Measurements from ENCODE around the gene ZC3H18. TPM values are rescaled to one million over a fixed set of nuclear protein-coding genes. Genes with fewer than 3 reads are reported as not detected.
A peak's percentile ranks its signal among the peaks of the same experiment; 100 is the strongest.
"Not testable (repeated sequence)": the region's sequence is repeated elsewhere in the genome, so short reads cannot be mapped to it uniquely, and the experiment has no call there.

The ZC3H18 gene
- total RNA-seq, 1 experiment from 2014 or later, result 48.9 TPM

DNA sequence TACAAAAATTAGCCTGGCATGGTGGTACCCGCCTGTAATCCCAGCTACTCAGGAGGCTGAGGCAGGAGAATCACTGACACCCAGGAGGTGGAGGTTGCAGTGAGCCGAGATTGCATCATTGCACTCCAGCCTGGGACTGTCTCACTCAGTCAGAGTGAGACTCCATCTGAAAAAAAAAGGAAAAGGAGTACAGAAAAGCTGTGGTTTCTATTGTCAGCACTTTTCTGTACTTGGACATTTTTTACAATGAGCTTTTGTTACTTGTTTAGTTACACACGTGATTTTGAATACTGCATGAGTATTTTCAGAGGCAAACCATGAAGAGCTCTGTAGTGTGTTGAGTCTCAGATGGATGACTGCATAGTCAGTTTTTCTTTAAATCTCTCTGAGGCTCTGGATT lies 26.3 kb downstream of the ZC3H18 start:
- in situ Hi-C loops (cut with HindIII; ENCODE audit: low sequenced_read_pairs), result no loop called here
- no peak for DNase-seq (ENCODE audit: low spot score)

DNA sequence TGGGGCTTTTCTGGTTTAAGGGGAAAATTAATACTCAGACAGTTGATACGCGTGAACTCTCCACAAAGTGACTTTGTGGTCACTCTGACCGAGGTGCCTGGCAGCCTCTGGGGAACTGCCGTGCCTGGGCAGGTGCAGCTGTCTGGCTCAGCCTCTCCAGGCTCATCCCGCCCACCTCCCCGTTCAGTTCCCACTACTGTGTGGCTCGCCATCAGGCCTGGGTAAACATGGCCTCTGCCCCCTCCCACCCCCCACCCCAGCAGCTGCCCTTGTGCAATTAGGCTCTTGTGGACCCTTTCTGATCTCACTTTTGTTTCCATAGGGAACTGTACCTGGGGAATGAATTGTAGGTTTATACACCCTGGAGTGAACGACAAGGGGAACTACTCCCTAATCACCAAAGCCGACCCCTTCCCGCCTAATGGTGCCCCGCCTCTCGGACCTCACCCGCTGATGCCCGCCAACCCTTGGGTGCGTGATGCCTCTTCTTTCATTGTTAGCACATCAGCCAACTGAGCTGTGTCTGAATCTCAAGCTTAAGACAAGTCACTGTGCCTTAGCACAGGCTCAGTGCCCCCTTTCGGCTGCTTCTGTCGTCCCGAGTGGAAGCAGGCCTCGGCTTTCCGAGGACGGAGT lies 27.8 kb downstream of the ZC3H18 start:
- DNase-seq (ENCODE audit: low spot score), result no peak
- in situ Hi-C loops (cut with HindIII; ENCODE audit: low sequenced_read_pairs), result no loop called here

DNA sequence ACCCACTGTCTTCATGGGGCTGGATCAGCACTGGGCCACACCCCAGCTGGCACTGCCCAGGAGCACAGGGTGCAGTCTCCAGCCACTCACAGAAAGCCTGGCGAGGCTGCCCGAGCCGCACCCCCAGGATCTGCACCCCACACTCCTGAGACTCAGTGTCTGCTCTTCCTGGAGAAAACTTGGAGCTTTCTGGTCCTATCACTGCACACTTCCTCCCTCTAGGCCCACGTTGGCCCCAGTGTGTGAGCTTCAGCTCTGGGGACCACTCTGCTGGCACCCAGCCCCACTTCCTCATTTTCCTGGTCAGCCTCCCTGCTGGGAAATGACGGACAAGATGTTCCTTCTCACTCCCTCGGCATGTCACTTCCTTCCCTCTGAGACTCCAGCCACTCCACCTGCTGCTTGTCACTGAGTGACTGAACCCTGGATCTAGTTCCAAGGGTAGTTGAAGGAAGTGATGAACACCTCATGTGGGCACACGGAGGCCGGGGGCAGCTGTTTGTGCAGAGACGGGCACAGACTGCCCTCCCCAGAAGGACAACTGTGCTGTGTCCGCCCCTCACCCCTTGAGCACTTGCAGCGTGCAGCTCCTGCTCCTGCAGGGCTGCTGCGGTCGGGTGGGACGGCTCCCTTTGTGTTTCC lies 29.0 kb downstream of the ZC3H18 start:
- no peak for DNase-seq (ENCODE audit: low spot score)
- in situ Hi-C loops (cut with HindIII; ENCODE audit: low sequenced_read_pairs), result no loop called here

DNA sequence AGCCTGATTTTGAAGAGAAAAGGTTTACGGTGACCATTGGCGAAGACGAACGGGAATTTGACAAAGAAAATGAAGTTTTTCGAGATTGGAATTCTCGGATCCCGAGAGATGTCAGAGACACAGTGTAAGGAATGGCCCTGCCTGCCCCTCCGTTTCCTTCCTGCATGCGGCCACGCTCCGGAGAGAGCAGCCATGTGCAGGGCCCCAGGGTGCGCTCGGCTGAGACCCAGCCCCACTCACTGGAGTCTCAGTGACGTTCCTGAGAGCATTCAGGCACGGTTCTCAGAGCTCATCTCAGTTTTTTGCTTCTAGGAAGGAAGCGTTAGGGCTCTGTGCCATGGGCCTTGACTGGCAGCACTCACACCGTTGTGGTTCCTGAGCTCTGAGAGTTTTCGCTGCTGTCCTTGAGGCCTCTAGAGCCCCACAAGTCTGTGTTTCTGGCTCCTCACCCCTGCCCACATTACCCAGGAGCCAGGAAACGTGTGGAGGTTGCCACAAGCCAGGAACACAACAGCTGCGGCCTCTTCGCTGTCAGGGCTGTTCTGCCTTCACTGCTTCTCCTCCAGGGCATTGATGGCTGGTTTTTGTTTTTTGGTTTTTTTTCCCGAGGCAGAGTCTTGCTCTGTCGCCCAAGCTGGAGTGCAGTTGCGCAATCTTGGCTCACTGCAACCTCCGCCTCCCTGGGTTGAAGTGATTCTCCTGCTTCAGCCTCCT lies 29.8 kb downstream of the ZC3H18 start:
- in situ Hi-C loops (cut with HindIII; ENCODE audit: low sequenced_read_pairs), result no loop called here
- DNase-seq (ENCODE audit: low spot score), result no peak

GRCh38 chr16:88600539-88600896 lies 30.3 kb downstream of the ZC3H18 start:
- no peak for DNase-seq (ENCODE audit: low spot score)
- in situ Hi-C loops (cut with HindIII; ENCODE audit: low sequenced_read_pairs), result no loop called here

- DNase-seq (ENCODE audit: low spot score), result no peak
- in situ Hi-C loops (cut with HindIII; ENCODE audit: low sequenced_read_pairs), result no loop called here
Observed at GRCh38 chr16:88601313-88602036, 31.3 kb downstream of the ZC3H18 start.

DNA sequence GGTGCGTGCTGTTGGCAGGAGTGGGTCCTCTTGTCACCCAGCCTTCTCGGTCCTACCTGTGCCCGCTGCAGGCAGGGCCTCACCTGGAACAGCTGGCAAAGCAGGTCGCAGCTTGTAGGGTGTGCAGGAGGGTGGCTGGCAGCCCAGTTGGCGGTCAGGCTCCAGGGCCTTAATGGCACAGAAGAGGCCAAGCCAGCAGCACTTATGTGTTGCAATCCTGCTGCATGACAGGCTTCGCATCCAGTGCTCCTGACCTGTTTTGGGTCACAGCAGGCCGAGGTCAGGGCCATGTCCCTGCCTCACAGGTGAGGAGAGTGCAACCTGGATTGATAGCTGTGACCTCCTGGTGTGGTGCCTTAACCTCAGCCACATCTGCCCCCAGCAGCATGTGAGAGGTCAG lies 31.9 kb downstream of the ZC3H18 start:
- in situ Hi-C loops (cut with HindIII; ENCODE audit: low sequenced_read_pairs), result no loop called here
- DNase-seq (ENCODE audit: low spot score), result no peak

DNA sequence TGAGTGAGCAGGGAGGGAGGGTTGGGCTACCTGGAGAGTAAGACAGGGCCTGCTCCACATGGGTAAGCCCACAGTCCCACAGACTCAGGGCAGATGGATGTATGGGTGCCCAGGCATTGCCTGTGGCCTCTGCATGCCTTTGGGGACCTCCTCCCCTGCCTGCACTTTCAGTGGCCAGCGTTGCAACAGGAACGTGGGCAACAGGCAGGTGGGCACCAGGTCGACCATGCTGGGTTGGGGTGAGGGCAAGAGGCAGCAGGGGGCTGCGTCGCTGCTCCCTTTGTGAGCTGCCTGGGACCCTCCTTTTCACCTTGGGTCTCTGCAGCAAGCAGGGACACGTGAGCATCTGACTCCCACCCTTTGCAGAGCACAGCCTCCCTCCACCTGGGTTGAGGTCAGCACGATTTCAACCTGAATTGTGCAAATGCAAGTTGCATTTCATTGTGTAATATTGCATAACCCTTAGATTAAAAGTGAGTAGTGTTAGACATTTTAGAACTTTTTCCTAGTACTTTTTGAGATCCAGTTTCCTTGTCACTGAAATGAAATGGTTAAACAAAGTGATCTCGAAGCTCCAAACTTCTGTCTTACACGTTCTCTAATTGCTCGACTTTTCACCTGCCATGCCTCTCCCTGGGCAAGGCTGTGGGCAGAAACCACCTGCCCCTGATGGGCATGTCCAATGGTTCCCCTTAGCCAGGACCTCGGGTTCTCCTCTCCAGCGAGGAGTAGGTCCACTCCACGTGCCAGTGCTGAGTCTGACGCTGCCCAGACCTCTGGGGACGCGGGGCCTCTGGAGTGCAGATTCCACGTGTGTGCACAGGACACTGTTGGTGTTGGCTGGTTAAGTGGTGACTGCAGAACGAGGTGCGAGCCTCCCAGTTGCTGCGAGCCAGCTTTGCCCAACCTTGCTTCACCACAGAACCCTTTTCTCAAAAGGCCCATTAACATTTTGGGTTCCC lies 35.3 kb downstream of the ZC3H18 start:
- in situ Hi-C loops (cut with HindIII; ENCODE audit: low sequenced_read_pairs), result no loop called here
- no peak for DNase-seq (ENCODE audit: low spot score)

- in situ Hi-C loops (cut with HindIII; ENCODE audit: low sequenced_read_pairs), result no loop called here
- peak; percentile 94 for DNase-seq (ENCODE audit: low spot score)
Observed at GRCh38 chr16:88606148-88606757, 36.0 kb downstream of the ZC3H18 start.

DNA sequence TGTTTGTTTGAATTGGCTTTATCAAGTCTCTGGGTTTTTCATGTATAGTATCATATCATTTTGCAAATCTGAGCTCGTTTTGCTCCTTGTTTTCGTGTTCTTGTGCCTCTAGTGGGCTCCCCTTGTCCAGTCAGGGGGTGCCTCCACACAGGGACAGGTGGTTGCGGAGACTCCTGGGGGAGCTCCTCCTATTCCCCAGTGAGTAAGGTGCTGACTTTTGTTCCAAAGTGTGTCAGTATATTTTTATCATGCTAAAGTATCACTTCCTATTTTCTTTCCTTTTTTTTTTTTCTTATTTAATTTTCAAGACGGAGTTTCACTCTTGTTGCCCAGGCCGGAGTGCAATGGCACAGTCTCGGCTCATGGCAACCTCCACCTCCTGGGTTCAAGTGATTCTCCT lies 37.9 kb downstream of the ZC3H18 start:
- DNase-seq (ENCODE audit: low spot score), result no peak
- in situ Hi-C loops (cut with HindIII; ENCODE audit: low sequenced_read_pairs), result no loop called here

- DNase-seq (ENCODE audit: low spot score); in situ Hi-C loops (cut with HindIII; ENCODE audit: low sequenced_read_pairs): not testable (repeated sequence)
Observed at GRCh38 chr16:88609426-88609825, 39.2 kb downstream of the ZC3H18 start.

GRCh38 chr16:88610080-88610479 lies 39.9 kb downstream of the ZC3H18 start:
- in situ Hi-C loops (cut with HindIII; ENCODE audit: low sequenced_read_pairs), result no loop called here
- no peak for DNase-seq (ENCODE audit: low spot score)

DNA sequence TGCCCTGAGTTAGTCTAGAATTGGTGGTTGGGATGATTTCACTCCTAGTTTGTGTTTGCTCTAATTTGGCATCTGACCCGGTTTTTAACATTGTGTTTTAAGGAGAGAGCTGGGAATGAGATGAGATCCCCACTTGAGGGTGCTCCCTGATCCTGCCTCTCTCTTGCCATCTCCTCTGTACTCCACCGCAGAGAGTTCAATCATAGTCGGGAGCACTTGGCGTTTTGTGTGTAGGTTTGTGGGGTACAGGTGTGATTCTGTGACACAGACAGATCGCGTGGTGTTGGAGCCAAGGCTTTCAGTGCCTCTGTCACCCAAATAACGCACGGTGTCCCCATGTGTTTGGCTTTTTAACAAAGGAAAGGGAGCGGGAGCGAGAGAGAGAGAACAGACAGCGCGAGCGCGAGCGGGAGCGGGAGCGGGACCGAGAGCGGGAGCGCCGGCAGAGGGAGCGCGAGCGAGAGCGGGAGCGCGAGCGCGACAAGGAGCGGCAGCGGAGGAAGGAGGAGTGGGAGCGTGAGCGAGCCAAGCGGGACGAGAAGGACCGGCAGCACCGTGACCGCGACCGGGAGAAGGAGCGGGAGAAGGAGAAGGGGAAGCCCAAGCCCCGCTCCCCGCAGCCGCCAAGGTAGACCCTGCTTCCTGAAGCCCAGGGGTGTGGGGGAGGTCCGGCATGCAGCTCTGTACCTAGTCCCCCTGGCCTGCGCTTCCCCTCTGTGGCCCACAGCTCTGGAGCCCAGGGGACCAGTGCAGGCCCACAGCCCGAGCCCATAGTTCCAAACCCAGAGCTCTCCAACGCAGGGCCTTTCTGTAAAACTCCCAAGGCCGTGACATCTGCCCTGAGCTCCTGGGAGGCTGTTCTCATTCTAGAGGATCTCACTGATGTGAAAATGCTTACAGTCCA lies 41.0 kb downstream of the ZC3H18 start:
- in situ Hi-C loops (cut with HindIII; ENCODE audit: low sequenced_read_pairs), result no loop called here
- DNase-seq (ENCODE audit: low spot score), result peak; percentile 59

GRCh38 chr16:88613293-88613692 lies 43.1 kb downstream of the ZC3H18 start:
- no peak for DNase-seq (ENCODE audit: low spot score)
- in situ Hi-C loops (cut with HindIII; ENCODE audit: low sequenced_read_pairs), result no loop called here

- in situ Hi-C loops (cut with HindIII; ENCODE audit: low sequenced_read_pairs), result no loop called here
- no peak for DNase-seq (ENCODE audit: low spot score)
Observed at GRCh38 chr16:88613911-88614817, 44.0 kb downstream of the ZC3H18 start.

DNA sequence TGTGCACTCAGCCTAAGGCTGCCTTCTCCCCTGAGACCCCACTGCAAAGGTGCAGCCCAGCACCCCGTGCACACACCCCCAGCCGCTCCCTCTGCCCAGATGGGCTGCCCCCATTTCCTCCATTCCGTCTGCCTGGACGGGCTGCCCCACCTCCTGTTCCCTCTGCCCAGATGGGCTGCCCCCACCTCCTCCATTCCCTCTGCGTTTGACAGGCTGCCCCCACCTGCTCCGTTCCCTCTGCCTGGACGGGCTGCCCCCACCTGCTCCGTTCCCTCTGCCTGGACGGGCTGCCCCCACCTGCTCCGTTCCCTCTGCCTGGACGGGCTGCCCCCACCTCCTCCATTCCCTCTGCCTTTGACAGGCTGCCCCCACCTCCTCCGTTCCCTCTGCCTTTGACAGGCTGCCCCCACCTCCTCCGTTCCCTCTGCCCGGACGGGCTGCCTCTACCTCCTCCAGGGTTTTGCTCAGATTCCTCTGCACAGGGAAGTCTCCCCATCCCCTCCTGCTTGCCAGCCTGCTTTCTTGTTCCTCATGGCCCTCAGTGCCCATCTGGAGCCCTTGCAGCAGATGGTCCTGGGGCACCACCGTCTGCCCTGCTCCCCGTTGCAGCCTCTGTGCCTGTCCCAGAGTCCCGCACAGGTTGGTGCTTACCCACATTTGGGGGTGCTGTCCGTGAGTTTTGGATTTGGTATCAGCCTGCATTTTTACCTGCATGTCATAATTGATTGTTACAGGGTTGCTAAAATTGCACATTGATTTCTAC lies 44.8 kb downstream of the ZC3H18 start:
- in situ Hi-C loops (cut with HindIII; ENCODE audit: low sequenced_read_pairs), result no loop called here
- peak; percentile 87 for DNase-seq (ENCODE audit: low spot score)
